MM.1S (cell line): Measurements from ENCODE around the gene CLN6.

Source experiments
- DNase-seq: peaks from one replicate; pipeline ENCODE4 v3.0.0-alpha.2; 2015
- H2AFZ ChIP-seq: fragments of 300-600 bp; sonication (generic); 2 replicates; pipeline ENCODE4 v1.6.0; 2016; ENCODE audit warnings: antibody characterized with exemption, low read length
- H3F3A ChIP-seq: fragments of 300-600 bp; sonication (generic); 2 replicates; pipeline ENCODE4 v1.6.1; 2016; ENCODE audit warnings: mild to moderate bottlenecking, antibody characterized with exemption, low read length, moderate library complexity, mixed read lengths; ENCODE audit not compliant: insufficient read depth
- H3K27ac ChIP-seq: fragments of 300-600 bp; sonication (generic); 2 replicates; pipeline ENCODE4 v1.5.1; 2016; ENCODE audit warnings: mild to moderate bottlenecking, low read length
- H3K27me3 ChIP-seq: fragments of 300-600 bp; sonication (generic); replicated peaks from 2 replicates; pipeline ENCODE4 v1.6.0; 2016; ENCODE audit warnings: low read length; ENCODE audit not compliant: insufficient read depth
- H3K36me3 ChIP-seq: fragments of 300-600 bp; sonication (generic); replicated peaks from 2 replicates; pipeline ENCODE4 v1.6.1; 2016; ENCODE audit warnings: mild to moderate bottlenecking, low read length, mixed read lengths; ENCODE audit not compliant: insufficient read depth
- H3K4me1 ChIP-seq: fragments of 300-600 bp; sonication (generic); 2 replicates; pipeline ENCODE4 v1.6.1; 2016; ENCODE audit warnings: low read length, mixed read lengths
- H3K4me2 ChIP-seq: fragments of 300-600 bp; sonication (generic); 2 replicates; pipeline ENCODE4 v1.6.0; 2016; ENCODE audit warnings: low read depth, low read length
- H3K4me3 ChIP-seq: fragments of 300-600 bp; sonication (generic); 2 replicates; pipeline ENCODE4 v1.5.1; 2016; ENCODE audit warnings: low read length, mixed read lengths
- H3K79me2 ChIP-seq: fragments of 300-600 bp; sonication (generic); 2 replicates; pipeline ENCODE4 v1.6.1; 2016; ENCODE audit warnings: mixed run types, low read length, mixed read lengths
- H3K9ac ChIP-seq: fragments of 300-600 bp; sonication (generic); 2 replicates; pipeline ENCODE4 v1.6.1; 2016; ENCODE audit warnings: low read length, mixed read lengths
- H3K9me2 ChIP-seq: fragments of 300-600 bp; sonication (generic); replicated peaks from 2 replicates; pipeline ENCODE4 v1.6.1; 2016; ENCODE audit warnings: mild to moderate bottlenecking, low read length, mixed read lengths; ENCODE audit not compliant: insufficient read depth
- H3K9me3 ChIP-seq: fragments of 300-600 bp; sonication (generic); replicated peaks from 2 replicates; pipeline ENCODE4 v1.6.1; 2016; ENCODE audit warnings: mild to moderate bottlenecking, low read length, mixed read lengths; ENCODE audit not compliant: insufficient read depth
- H4K20me1 ChIP-seq: fragments of 300-600 bp; sonication (generic); 2 replicates; pipeline ENCODE4 v1.6.1; 2016; ENCODE audit warnings: mild to moderate bottlenecking, low read length, moderate library complexity, mixed read lengths; ENCODE audit not compliant: insufficient read depth
- CTCF ChIP-seq: fragments of 300-600 bp; sonication (generic); IDR thresholded peaks from 2 replicates; pipeline ENCODE4 v1.5.1; 2016; ENCODE audit warnings: antibody characterized with exemption, low read length, mixed read lengths
- EZH2 ChIP-seq: fragments of 300-600 bp; sonication (generic); optimal IDR thresholded peaks from 2 replicates; pipeline ENCODE3; 2017; ENCODE audit warnings: low read depth, mild to moderate bottlenecking, antibody characterized with exemption, low read length, mixed read lengths
- EZH2phosphoT487 ChIP-seq: fragments of 300-600 bp; sonication (generic); IDR thresholded peaks from 2 replicates; pipeline ENCODE4 v1.6.1; 2018; ENCODE audit warnings: antibody characterized with exemption, low read length

Gene CLN6

GRCh38 chr15:68218331-68218730 lies 11.2 kb downstream of the CLN6 start:
- H3K4me2 ChIP-seq = no peak overlapping the region
- H3K27ac ChIP-seq = no peak overlapping the region
- H3F3A ChIP-seq = no peaks in the 10 kb centered on the region
- peaks cover 28% of the 10 kb centered on the region for H3K36me3 ChIP-seq
- TF ChIP-seq EZH2 (no peak), CTCF (no peak), EZH2phosphoT487 (no peak)
- no peak for DNase-seq
- no peak overlapping the region for H3K9ac ChIP-seq
- no peaks in the 10 kb centered on the region for H3K27me3 ChIP-seq
- H3K79me2 ChIP-seq = peaks cover 95% of the 10 kb centered on the region
- no peak overlapping the region for H3K4me3 ChIP-seq
- H3K4me1 ChIP-seq = 0 out of 2 replicates have a peak, but pooled peaks cover 6% of the 10 kb centered on the region
- H3K9me3 ChIP-seq = no peaks in the 10 kb centered on the region
- H3K9me2 ChIP-seq = no peaks in the 10 kb centered on the region
- peaks cover 59% of the 10 kb centered on the region for H4K20me1 ChIP-seq
- no peak overlapping the region for H2AFZ ChIP-seq

GRCh38 chr15:68217341-68217740 lies 12.2 kb downstream of the CLN6 start:
- H4K20me1 ChIP-seq = peaks cover 59% of the 10 kb centered on the region
- TF ChIP-seq CTCF (no peak), EZH2phosphoT487 (no peak), EZH2 (no peak)
- peaks cover 28% of the 10 kb centered on the region for H3K36me3 ChIP-seq
- no peaks in the 10 kb centered on the region for H3K27me3 ChIP-seq
- H2AFZ ChIP-seq = no peak overlapping the region
- H3K4me1 ChIP-seq = 0 out of 2 replicates have a peak, but pooled peaks cover 3% of the 10 kb centered on the region
- no peak for DNase-seq
- no peaks in the 10 kb centered on the region for H3K9me3 ChIP-seq
- H3K4me2 ChIP-seq = no peak overlapping the region
- no peak overlapping the region for H3K27ac ChIP-seq
- H3K4me3 ChIP-seq = no peak overlapping the region
- no peaks in the 10 kb centered on the region for H3K9me2 ChIP-seq
- H3K79me2 ChIP-seq = peaks cover 97% of the 10 kb centered on the region
- no peak overlapping the region for H3K9ac ChIP-seq
- no peaks in the 10 kb centered on the region for H3F3A ChIP-seq

GRCh38 chr15:68214838-68215254 lies 14.7 kb downstream of the CLN6 start:
- H3K4me2 ChIP-seq = no peak overlapping the region
- H3K4me3 ChIP-seq = no peak overlapping the region
- H3K9me2 ChIP-seq = no peaks in the 10 kb centered on the region
- H4K20me1 ChIP-seq = peaks cover 55% of the 10 kb centered on the region
- H3K27ac ChIP-seq = no peak overlapping the region
- TF ChIP-seq EZH2 (no peak), CTCF (no peak), EZH2phosphoT487 (no peak)
- H3K9ac ChIP-seq = no peak overlapping the region
- H3K9me3 ChIP-seq = no peaks in the 10 kb centered on the region
- no peaks in the 10 kb centered on the region; the same call in 1 of the 2 replicates for H3F3A ChIP-seq
- no peaks in the 10 kb centered on the region for H3K27me3 ChIP-seq
- peaks cover 23% of the 10 kb centered on the region for H3K36me3 ChIP-seq
- H3K4me1 ChIP-seq = peaks cover 16% of the 10 kb centered on the region
- peaks cover 100% of the 10 kb centered on the region for H3K79me2 ChIP-seq
- DNase-seq = no peak
- H2AFZ ChIP-seq = no peak overlapping the region
